ENCODE results near the gene ADAP1.
"Not testable (repeated sequence)": the region's sequence is repeated elsewhere in the genome, so short reads cannot be mapped to it uniquely, and the experiment has no call there.

The ADAP1 gene

DNA sequence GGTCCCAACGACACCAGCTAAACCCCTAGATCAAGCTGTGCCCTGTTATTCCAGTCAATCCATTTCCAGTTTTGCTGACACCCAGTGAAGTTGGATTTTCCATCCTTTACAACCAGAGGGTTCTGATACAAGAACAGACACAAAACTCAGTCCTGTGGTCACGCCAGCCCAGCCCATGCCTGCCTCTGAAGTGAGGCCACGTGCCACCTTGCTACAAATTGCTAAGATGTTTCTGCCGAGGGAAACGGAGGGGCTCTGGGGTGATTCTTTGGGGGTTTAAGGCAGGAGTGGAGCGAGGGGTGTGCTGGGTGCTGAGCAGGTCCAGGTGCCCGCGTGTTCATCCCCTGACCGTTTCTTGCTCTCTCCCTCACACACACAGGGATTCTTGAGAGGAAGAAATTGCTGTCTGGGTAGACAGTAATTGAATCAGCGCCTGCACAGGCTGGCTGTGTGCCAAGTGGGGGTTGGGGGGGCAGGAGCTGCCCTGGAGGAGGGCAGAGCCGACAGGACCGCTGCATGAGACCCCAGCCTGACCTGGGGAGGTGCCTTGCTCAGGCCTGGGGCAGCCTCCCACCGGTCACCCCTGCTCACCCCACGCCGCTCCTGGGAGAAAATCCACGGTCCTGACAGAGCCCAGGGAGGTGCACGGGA is 38.1 kb downstream of the ADAP1 start:
- H3K4me3 ChIP-seq (ENCODE audit: low read length), result no peak overlapping the region
- no peak for TF ChIP-seq ZNF274 (IDR thresholded peaks at IDR 0.05; ENCODE audit: low read depth, low read length)

DNA sequence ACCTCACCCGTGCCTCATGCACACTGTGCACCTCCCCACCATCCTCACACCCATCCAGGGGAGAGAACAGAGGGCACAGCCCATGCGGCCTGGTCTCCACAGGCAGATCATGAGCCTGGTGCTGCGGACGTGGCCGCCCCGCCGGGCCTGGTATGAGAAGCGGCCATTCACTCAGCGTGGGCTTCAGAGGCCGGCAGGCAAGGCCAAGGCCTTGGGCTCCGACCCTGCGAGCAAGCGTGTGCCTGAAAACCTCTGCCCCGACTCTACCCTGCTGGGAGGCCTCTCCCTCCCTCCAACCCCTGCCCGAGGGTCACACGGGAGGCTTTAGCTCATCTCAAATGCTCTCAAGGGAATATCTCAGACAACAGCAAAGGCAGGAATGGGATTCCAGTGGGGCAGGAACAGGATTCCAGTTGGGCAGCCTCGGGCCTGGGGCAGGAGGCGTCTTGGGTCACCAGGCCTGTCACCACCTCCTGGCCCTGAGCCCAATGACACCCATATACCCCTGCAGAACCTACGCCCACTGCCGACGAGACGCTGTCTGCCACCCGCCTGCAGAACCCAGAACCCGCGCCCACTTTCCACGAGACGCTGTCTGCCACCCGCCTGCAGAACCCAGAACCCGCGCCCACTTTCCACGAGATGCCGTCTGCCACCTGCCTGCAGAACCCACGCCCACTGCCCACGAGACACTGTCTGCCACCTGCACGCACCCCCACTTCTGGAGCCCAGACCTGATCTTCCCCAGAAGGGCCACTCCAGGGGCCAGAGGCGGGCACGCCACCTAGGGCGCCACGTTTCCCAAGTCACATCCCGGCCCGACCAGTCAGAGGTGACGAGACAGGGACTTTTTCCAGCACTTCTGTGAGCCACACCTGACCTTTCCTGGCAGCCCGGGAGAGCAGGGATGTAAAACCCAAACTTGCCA is 38.9 kb downstream of the ADAP1 start:
- no peak for TF ChIP-seq ZNF274 (IDR thresholded peaks at IDR 0.05; ENCODE audit: low read depth, low read length)
- H3K4me3 ChIP-seq (ENCODE audit: low read length), result no peak overlapping the region

DNA sequence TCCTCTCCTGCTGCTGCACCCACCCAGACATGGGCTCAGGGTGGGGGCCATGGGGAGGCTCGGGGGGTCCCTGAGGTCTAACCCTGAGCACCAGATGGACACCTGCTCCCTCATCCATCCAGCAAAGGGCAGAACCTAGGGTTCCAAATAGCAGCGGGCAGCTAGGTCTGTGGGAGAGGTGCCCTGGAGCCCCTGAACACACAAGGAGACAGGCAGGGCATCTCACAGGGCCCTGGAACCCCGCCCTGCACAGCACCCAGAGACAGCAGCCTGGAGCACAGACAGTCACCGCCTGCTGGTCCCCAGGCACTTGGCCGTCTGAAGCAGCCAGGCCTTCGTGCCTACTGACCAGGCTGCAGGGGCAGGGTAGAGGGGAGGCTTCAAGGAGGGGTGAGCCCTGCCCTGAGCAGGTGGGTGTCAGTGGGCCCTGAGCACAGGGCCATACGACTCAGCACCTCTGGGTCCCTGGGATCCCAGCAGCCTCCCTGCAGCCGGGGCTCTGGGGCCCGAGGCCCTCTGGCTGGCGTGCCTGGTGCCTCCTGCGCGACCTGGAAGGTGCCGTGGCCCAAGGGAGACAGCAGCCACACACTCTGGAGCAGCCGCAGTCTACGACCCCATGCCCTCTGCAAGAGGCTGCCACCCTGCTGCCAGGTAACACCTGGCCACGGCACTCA is 39.8 kb downstream of the ADAP1 start:
- H3K4me3 ChIP-seq (ENCODE audit: low read length), result no peak overlapping the region

GRCh38 chr7:913736-914520 is 40.6 kb downstream of the ADAP1 start:
- H3K4me3 ChIP-seq (ENCODE audit: low read length), result no peak overlapping the region
- no peak for TF ChIP-seq ZNF274 (IDR thresholded peaks at IDR 0.05; ENCODE audit: low read depth, low read length)

More for the DNA sequence above, 39.8 kb downstream of the ADAP1 start:
- no peak for TF ChIP-seq ZNF274 (IDR thresholded peaks at IDR 0.05; ENCODE audit: low read depth, low read length)

GRCh38 chr7:911791-912480 is 42.5 kb downstream of the ADAP1 start:
- no peak overlapping the region for H3K4me3 ChIP-seq (ENCODE audit: low read length)
- no peak for TF ChIP-seq ZNF274 (IDR thresholded peaks at IDR 0.05; ENCODE audit: low read depth, low read length)

DNA sequence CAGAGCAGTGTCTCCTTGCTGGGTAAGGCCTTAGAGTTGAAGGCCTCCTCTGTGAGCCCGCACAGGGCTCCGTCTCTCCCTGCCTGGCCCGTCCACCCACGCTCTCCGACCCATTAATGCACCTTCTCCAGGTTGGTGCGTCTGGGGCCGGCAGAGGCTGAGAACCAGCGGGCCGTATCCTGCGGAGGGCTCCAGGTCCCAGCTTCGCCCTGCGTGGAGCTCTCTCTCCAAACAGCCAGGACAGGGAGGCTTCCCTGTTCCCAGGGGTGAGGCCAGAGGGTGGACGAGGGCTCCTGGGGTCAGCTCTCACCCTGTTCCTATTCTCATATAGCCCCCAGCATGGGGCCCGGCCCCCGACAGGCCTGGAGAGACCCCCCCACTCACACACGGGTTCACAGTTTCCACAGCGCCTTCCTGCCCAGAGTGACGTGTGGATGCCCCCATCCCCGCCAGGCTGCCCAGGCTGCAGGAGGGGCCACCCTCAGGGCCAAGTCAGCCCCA is 43.5 kb downstream of the ADAP1 start:
- TF ChIP-seq ZNF274 (IDR thresholded peaks at IDR 0.05; ENCODE audit: low read depth, low read length), result no peak
- H3K4me3 ChIP-seq (ENCODE audit: low read length), result no peak overlapping the region

- no peak overlapping the region for H3K4me3 ChIP-seq (ENCODE audit: low read length)
Measured at GRCh38 chr7:910441-910861, 44.0 kb downstream of the ADAP1 start.

GRCh38 chr7:909358-910329 is 44.8 kb downstream of the ADAP1 start:
- no peak for TF ChIP-seq ZNF274 (IDR thresholded peaks at IDR 0.05; ENCODE audit: low read depth, low read length)
- H3K4me3 ChIP-seq (ENCODE audit: low read length), result no peak overlapping the region

More at GRCh38 chr7:910441-910861, 44.0 kb downstream of the ADAP1 start:
- TF ChIP-seq ZNF274 (IDR thresholded peaks at IDR 0.05; ENCODE audit: low read depth, low read length), result no peak

DNA sequence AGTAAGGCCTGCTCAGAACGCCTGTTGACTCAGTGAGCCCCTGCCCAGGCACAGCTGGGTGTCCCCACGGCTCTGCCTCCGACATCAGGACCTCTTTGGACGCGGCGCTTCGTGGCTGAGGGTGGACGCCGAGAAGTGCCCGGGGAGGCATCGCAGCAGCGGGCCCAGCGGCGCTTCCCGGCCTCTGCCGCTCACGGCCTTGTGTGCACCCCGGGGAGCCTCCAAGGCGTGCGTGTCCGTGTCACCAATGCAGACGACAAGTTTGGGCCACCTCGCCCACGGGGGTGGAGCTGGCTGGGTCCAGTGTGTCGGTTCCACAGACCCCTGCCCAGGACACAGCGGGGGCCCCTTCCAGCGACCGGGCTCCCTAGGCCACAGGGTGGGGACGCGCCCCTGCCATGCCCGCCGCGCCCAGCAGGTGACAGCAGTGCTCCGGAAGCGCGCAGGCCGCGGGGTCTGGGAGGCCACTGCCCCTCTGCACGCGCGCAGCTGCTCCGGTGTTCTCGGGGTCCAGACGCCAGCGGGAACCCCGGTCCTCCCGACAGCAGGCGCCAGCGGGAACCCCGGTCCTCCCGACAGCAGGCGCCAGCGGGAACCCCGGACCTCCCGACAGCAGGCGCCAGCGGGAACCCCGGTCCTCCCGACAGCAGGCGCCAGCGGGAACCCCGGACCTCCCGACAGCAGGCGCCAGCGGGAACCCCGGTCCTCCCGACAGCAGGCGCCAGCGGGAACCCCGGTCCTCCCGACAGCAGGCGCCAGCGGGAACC is 45.7 kb downstream of the ADAP1 start:
- H3K4me3 ChIP-seq (ENCODE audit: low read length), result not testable (repeated sequence)

- TF ChIP-seq ZNF274 (IDR thresholded peaks at IDR 0.05; ENCODE audit: low read depth, low read length), result no peak
- H3K4me3 ChIP-seq (ENCODE audit: low read length), result no peak overlapping the region
Measured at GRCh38 chr7:908159-908581, 46.3 kb downstream of the ADAP1 start.

DNA sequence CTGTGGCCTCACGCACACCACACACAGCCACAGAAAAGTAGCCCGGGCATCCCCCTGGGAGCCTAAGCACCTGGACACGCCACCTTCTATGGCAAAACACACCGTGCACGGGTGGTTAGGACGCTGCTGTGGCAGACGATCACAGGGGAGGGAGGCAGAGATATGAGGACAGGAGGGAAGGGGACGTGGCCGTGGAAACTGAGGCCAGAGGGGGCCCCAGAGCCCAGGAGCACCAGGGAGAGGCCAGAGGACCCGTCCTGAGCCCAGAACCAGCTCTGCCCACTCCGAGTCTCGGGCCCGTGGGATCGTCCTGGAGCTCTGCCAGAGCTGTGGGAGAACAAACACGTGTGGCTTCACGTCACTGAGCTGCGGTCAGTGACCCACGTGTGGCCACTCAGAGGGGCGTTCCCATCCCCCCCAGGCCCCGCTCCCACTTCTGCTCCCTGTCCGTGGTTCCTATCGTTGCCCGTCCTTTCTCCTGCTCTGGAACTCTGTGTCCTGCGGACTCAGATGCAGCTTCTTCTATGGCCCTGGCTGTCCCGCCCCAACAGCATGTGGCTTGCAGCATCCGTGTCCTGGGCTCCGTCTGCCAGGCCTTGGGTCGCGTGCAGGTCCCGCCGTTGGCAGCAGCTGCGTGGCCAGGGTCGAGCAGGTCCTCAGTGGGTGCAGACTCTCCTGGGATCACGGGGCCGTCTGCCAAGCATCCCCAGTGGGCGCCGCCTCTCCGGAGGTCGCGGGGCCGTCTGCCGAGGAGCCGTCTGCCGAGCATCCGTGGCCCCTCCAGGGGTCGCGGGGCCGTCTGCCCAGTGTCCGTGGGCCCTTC is 47.1 kb downstream of the ADAP1 start:
- H3K4me3 ChIP-seq (ENCODE audit: low read length), result no peak overlapping the region
- TF ChIP-seq ZNF274 (IDR thresholded peaks at IDR 0.05; ENCODE audit: low read depth, low read length), result no peak
